Tibial artery (tissue), 4 donors: ENCODE results near the gene CRY1.

ENCODE experiments used
- DNase-seq, 2 donors: peaks; one replicate each; pipeline ENCODE4 v3.0.0-alpha.2; 2019
- H3K27ac ChIP-seq, 2 donors: fragments of 200-600 bp; sonication (generic) in 1 of 2; 1 replicate in 1 of 2; 2 replicates in 1 of 2; pipeline ENCODE4 v1.5.1; 2018 to 2019; ENCODE audit warnings: mild to moderate bottlenecking in 1 of 2
- H3K27me3 ChIP-seq, 2 donors: fragments of 200-600 bp; sonication (generic) in 1 of 2; one replicate each; pipeline versions ENCODE4 v1.5.1 to v1.6.0; 2016 to 2019
- H3K36me3 ChIP-seq, 3 donors: fragments of 200-600 bp; sonication (generic) in 2 of 3; one replicate each; pipeline ENCODE4 v1.5.1; 2016 to 2019; ENCODE audit warnings: mild to moderate bottlenecking in 2 of 3
- H3K4me1 ChIP-seq, 4 donors: fragments of 200-600 bp; sonication (generic) in 2 of 4; 1 replicate in 3 of 4; 2 replicates in 1 of 4; pipeline ENCODE4 v1.5.1; 2016 to 2019
- H3K4me3 ChIP-seq, 2 donors: fragments of 200-600 bp; sonication (generic) in 1 of 2; 1 replicate in 1 of 2; 2 replicates in 1 of 2; pipeline ENCODE4 v1.5.1; 2018 to 2019; ENCODE audit warnings: mild to moderate bottlenecking in 2 of 2
- H3K9me3 ChIP-seq, 3 donors: fragments of 200-600 bp; sonication (generic) in 1 of 3; one replicate each; pipeline ENCODE4 v1.5.1; 2016 to 2019
- intact Hi-C: fragments of 100-400 bp; cut with DNase I; formaldehyde crosslinking; loops from one replicate; pipeline ENCODE4 v1.15.0; 2023; ENCODE audit warnings: low total_unique reads
- TF ChIP-seq, protein P1 (sequence below), 2 experiments: fragments of 200-600 bp in 1 of 2; fragments of 450-650 bp in 1 of 2; IDR thresholded peaks; one replicate each; pipeline ENCODE4 v1.5.1; 2017 to 2019; ENCODE audit warnings: antibody characterized with exemption in 2 of 2, mild to moderate bottlenecking in 1 of 2, moderate library complexity in 1 of 2

CRY1 gene

DNA sequence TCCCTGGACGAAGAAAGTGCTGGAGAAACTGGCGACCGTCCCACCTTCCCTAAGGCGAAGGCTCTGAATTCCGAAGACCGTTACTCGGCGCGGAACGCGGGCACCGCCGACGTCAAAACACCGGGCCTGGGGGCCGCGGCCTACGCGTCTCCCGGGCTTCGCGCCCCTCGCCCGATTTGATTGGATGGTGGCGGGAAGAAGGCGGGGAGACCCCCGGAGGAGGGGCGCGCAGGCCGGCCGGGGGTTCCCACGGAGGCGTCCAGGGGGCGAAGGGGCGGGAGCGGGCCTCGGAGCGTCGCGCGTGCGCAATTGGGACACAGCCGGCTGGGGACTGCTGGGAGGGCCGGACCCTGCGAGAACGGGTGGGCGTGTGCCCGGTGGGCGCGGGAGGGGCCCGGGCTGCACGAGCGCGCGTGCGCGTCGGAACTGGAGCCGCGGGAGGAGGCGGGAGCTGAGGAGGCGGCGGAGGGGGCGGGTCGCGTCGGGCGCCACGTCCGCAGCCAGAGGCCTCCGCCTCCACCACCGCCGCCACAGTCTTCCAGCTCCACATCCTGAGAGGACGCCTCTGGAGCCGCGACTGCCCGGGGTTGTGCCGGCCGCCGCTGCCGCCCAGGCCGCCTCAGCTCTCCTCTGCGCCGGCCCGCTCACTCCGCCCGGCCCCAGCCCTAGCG is 137.8 kb downstream of the CRY1 start, which contains the start of gene TMEM263:
TSS of gene TMEM263 (plus strand) at position 531 of the 671 bp plus-strand sequence. CDS start 11,210 bp downstream, outside the sequence.
- Histone ChIP-seq H3K4me3 (peak within 1 kb of the TSS; percentile 95 to 97), H3K27me3 (no peaks in the 10 kb centered on the region), H3K4me1 (peaks cover 0 to 46% (median 24%) of the 10 kb centered on the region in 4 donors), H3K27ac (peak within 1 kb of the TSS; percentile 100), H3K9me3 (no peaks in the 10 kb centered on the region), H3K36me3 (no peaks in the 10 kb centered on the region)
- TF ChIP-seq, protein P1, sequence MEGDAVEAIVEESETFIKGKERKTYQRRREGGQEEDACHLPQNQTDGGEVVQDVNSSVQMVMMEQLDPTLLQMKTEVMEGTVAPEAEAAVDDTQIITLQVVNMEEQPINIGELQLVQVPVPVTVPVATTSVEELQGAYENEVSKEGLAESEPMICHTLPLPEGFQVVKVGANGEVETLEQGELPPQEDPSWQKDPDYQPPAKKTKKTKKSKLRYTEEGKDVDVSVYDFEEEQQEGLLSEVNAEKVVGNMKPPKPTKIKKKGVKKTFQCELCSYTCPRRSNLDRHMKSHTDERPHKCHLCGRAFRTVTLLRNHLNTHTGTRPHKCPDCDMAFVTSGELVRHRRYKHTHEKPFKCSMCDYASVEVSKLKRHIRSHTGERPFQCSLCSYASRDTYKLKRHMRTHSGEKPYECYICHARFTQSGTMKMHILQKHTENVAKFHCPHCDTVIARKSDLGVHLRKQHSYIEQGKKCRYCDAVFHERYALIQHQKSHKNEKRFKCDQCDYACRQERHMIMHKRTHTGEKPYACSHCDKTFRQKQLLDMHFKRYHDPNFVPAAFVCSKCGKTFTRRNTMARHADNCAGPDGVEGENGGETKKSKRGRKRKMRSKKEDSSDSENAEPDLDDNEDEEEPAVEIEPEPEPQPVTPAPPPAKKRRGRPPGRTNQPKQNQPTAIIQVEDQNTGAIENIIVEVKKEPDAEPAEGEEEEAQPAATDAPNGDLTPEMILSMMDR (IDR thresholded peaks at IDR 0.05) = peak in 1 of 2 experiments; percentile 6
- DNase-seq = peak; percentile 93 to 98
- intact Hi-C loops = loop anchor here (2.0 kb wide), 2 partner anchors 31 to 137 kb away; partner anchors contain the start of genes CRY1 and MTERF2

DNA sequence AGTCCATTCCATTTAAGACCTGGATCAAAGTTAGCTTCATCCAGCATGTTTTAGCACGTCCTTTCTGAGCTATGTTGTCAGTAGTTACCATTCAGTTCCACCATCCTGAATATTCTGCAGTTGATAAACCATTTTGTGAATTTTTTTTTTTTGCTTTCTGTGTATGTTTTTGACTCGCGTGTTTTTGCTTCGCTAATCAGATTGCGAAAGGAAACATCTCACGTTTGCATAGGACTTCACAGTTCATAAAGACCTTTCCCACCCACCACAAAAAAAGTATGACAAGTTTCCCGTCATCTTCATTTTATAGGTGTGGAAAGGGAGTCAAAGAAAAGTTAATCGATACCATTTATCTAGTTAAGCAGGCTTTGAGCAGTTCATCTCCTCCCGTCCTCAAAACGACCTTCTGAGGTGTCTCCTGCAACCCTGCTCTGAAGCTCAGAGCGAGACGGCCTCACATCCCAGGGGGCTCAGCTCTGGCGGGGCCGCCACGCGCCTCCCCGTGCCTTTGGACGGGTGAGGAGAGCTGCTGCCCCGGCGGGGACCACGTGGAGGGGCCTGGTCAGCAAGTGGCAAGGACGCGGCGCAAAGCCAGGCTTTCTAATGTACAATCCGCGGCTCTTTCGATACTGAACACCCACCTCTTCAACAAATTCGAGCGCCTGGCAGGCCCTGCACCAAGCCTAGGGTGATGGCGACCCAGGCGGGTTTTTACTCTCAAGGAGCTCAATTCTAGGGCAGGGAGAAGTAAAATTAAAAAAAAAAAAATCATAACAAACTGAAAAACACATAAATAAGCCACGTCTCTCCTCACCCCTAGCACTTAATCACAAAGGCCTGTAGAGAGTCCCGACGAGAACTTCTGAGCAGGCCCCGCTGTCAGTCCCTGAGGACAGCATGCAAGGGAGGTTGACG is 138.6 kb downstream of the CRY1 start:
- H3K9me3 ChIP-seq = no peaks in the 10 kb centered on the region
- no peaks in the 10 kb centered on the region for H3K27me3 ChIP-seq
- intact Hi-C loops = no loop called here
- TF ChIP-seq, protein P1 (IDR thresholded peaks at IDR 0.05) = no peak
- peak; percentile 38 to 76 for DNase-seq
- H3K4me3 ChIP-seq = peak overlapping the region; percentile 95 to 97
- peak overlapping the region; percentile 100 for H3K27ac ChIP-seq
- H3K36me3 ChIP-seq = no peaks in the 10 kb centered on the region
- peaks cover 0 to 38% (median 24%) of the 10 kb centered on the region in 4 donors for H3K4me1 ChIP-seq

DNA sequence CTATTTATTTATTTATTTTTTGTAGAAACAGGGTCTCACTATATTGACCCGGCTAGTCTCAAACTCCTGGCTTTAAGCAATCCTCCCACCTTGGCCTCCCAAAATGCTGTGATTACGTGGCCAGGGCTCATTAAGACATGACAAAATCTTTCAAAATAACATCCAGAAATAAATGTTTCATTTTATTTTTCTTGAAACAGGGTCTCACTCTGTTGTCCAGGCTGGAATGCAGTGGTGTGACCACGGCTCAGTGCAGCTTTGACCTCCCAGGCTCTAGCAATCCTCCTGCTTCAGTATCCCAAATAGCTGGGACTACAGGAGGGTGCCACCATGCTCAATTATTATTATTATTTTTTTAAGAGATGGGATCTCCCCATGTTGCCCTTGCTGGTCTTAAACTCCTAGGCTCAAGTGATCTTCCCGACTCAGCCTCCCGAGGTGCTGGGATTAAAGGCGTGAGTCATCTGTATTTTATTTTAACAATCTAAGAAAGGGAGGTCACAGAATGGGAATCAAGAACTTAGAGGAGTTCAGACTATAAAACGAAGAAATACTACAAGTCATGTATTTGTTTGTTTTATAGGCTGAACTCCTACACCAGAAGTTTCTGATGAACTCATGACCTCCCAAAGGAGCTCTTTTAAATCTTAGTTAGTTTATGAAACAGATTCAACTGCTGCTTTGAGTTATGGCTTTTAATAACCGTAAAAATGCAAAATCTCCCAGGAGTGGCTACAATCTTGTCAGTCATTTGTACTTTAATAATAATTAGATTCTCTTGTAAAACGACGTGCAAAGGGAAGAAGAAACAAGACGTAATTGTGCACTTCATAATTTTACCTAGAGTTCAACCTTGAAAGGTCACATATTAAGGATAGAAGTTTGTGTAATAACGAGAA is 139.7 kb downstream of the CRY1 start:
- no peak for DNase-seq
- Histone ChIP-seq H3K36me3 (no peaks in the 10 kb centered on the region), H3K27ac (no peak overlapping the region), H3K9me3 (no peaks in the 10 kb centered on the region), H3K4me3 (no peak overlapping the region), H3K4me1 (peaks cover 0 to 27% (median 18%) of the 10 kb centered on the region in 4 donors), H3K27me3 (no peaks in the 10 kb centered on the region)
- intact Hi-C loops = no loop called here
- TF ChIP-seq, protein P1 (IDR thresholded peaks at IDR 0.05) = no peak

DNA sequence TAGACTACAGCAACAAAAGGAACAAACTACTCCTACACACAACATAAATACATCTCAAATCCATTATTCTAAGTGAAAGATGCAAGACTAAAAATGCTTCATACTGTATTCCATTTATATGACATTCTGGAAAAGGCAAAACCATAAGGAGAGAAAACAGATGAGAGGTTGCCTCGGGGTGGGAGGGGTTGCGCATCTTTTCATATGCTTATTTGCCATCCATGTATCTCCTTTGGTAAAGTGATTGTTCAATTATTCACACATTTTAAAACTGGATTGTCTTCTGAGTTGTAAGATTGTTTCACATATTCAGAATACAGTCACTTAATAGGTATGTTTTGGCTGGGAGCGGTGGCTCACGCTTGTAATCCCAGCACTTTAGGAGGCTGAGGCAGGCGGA is 142.8 kb downstream of the CRY1 start:
- H3K4me3 ChIP-seq = no peak overlapping the region
- H3K4me1 ChIP-seq = peaks cover 0 to 11% (median 6%) of the 10 kb centered on the region in 4 donors
- H3K9me3 ChIP-seq = no peaks in the 10 kb centered on the region
- no peak for DNase-seq
- H3K27ac ChIP-seq = no peak overlapping the region
- H3K27me3 ChIP-seq = no peaks in the 10 kb centered on the region
- no peaks in the 10 kb centered on the region for H3K36me3 ChIP-seq
- intact Hi-C loops = no loop called here
- TF ChIP-seq, protein P1 (IDR thresholded peaks at IDR 0.05) = no peak

DNA sequence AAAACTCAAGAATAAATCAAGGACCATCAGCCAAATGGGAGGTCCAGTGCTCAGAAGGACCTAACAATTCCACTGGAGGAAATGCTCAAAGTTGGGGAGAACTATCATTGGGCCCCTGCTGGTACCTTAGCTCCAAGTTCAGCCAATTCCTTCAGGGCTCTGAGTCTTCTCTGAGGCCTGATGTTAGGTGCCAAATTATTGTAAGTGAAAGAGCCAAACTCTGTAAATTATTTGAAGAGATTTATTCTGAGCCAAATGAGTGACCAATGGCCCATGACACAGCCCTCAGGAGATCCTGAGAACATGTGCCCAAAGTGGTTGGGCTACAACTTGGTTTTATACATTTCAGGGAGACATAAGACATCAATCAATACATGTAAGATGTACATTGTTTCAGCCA is 145.9 kb downstream of the CRY1 start:
- no peaks in the 10 kb centered on the region for H3K27me3 ChIP-seq
- no peaks in the 10 kb centered on the region for H3K36me3 ChIP-seq
- no peaks in the 10 kb centered on the region for H3K4me1 ChIP-seq
- DNase-seq = no peak
- intact Hi-C loops = no loop called here
- no peak overlapping the region for H3K4me3 ChIP-seq
- H3K9me3 ChIP-seq = no peaks in the 10 kb centered on the region
- TF ChIP-seq, protein P1 (IDR thresholded peaks at IDR 0.05) = no peak
- H3K27ac ChIP-seq = no peak overlapping the region
